ENCODE results near the gene ORMDL3.
"Not testable (repeated sequence)": the region's sequence is repeated elsewhere in the genome, so short reads cannot be mapped to it uniquely, and the experiment has no call there.

Gene ORMDL3

GRCh38 chr17:39913989-39914388 is 13.4 kb downstream of the ORMDL3 start:
- TF ChIP-seq CTCF (IDR thresholded peaks at IDR 0.05; ENCODE audit: unreplicated experiment in 3 of 3) = no peak
- H3K36me3 Mint-ChIP-seq (ENCODE audit: low read depth) = peaks cover 33% of the 10 kb centered on the region
- no peaks in the 10 kb centered on the region for H3K4me1 Mint-ChIP-seq
- H3K27me3 Mint-ChIP-seq (ENCODE audit: low read depth) = no peaks in the 10 kb centered on the region
- H3K27ac Mint-ChIP-seq = no peak overlapping the region
- no peak overlapping the region for H3K4me3 Mint-ChIP-seq
- H3K9me3 Mint-ChIP-seq = no peaks in the 10 kb centered on the region

- no peak for TF ChIP-seq CTCF (IDR thresholded peaks at IDR 0.05; ENCODE audit: unreplicated experiment in 3 of 3)
- peaks cover 11% of the 10 kb centered on the region for H3K36me3 Mint-ChIP-seq (ENCODE audit: low read depth)
- H3K9me3 Mint-ChIP-seq = no peaks in the 10 kb centered on the region
- H3K4me3 Mint-ChIP-seq = no peak overlapping the region
- H3K4me1 Mint-ChIP-seq = no peaks in the 10 kb centered on the region
- H3K27ac Mint-ChIP-seq = no peak overlapping the region
- no peaks in the 10 kb centered on the region for H3K27me3 Mint-ChIP-seq (ENCODE audit: low read depth)
These were observed 18.5 kb downstream of the ORMDL3 start for GRCh38 chr17:39908789-39909352.

- no peak for TF ChIP-seq CTCF (IDR thresholded peaks at IDR 0.05; ENCODE audit: unreplicated experiment in 3 of 3)
- Mint-ChIP-seq H3K27me3 (ENCODE audit: low read depth) (no peaks in the 10 kb centered on the region), H3K9me3 (no peaks in the 10 kb centered on the region), H3K4me3 (no peak overlapping the region), H3K4me1 (no peaks in the 10 kb centered on the region), H3K27ac (no peak overlapping the region), H3K36me3 (ENCODE audit: low read depth) (peaks cover 8% of the 10 kb centered on the region)
These were observed 22.5 kb downstream of the ORMDL3 start for GRCh38 chr17:39904990-39905288.

- Mint-ChIP-seq H3K9me3 (no peaks in the 10 kb centered on the region), H3K36me3 (ENCODE audit: low read depth) (peaks cover 5% of the 10 kb centered on the region), H3K27ac (no peak overlapping the region), H3K4me3 (no peak overlapping the region), H3K27me3 (ENCODE audit: low read depth) (no peaks in the 10 kb centered on the region), H3K4me1 (no peaks in the 10 kb centered on the region)
- no peak for TF ChIP-seq CTCF (IDR thresholded peaks at IDR 0.05; ENCODE audit: unreplicated experiment in 3 of 3)
These were observed 24.1 kb downstream of the ORMDL3 start for GRCh38 chr17:39903158-39903884.

GRCh38 chr17:39902027-39902426 is 25.4 kb downstream of the ORMDL3 start:
- not testable (repeated sequence) for H3K27ac Mint-ChIP-seq; H3K27me3 Mint-ChIP-seq (ENCODE audit: low read depth); H3K9me3 Mint-ChIP-seq; H3K4me1 Mint-ChIP-seq; H3K4me3 Mint-ChIP-seq; H3K36me3 Mint-ChIP-seq (ENCODE audit: low read depth)

- TF ChIP-seq CTCF (IDR thresholded peaks at IDR 0.05; ENCODE audit: unreplicated experiment in 3 of 3) = no peak
- Mint-ChIP-seq H3K4me3 (no peak overlapping the region), H3K27ac (no peak overlapping the region), H3K4me1 (no peaks in the 10 kb centered on the region), H3K27me3 (ENCODE audit: low read depth) (no peaks in the 10 kb centered on the region), H3K9me3 (no peaks in the 10 kb centered on the region), H3K36me3 (ENCODE audit: low read depth) (no peaks in the 10 kb centered on the region)
These were observed 28.2 kb downstream of the ORMDL3 start for GRCh38 chr17:39899215-39899614.

All from nephron (organoid).